PC-3 (cell line): Measurements from ENCODE around the gene EPB41L3. TPM values are rescaled to one million over a fixed set of nuclear protein-coding genes. Genes with fewer than 3 reads are reported as not detected.

ENCODE experiments used
- ATAC-seq: fragments of 200-7000 bp; cut with Tn5 transposase; 2 replicates; pipeline ENCODE4 v1.9.1; 2020; ENCODE audit warnings: mild to moderate bottlenecking, moderate library complexity
- BruUV-seq: library from RNA; stranded (reverse); fragments of 400-500 nt; replicated peaks from 2 replicates; lab custom pipeline; 2021; lab: Mats Ljungman, UMichigan
- CTCF ChIA-PET: fragments of 300-600 bp; sonication (Branson Sonifier 250); formaldehyde crosslinking; loops from one replicate; lab custom pipeline; 2022; ENCODE audit warnings: antibody characterized with exemption; lab: Charles Lee
- POLR2A ChIA-PET: fragments of 300-600 bp; sonication (Branson Sonifier 250); formaldehyde crosslinking; loops from one replicate; lab custom pipeline; 2022; ENCODE audit warnings: antibody characterized with exemption; ENCODE audit not compliant: unreplicated experiment; lab: Charles Lee
- DNase-seq: peaks from one replicate; pipeline ENCODE4 v3.0.0-alpha.2; 2015
- H2AFZ ChIP-seq: fragments of 300-600 bp; sonication (generic); 2 replicates; pipeline ENCODE4 v1.6.0; 2016; ENCODE audit warnings: antibody characterized with exemption, low read length
- H3F3A ChIP-seq: fragments of 300-600 bp; sonication (generic); one replicate; pipeline ENCODE4 v1.6.0; 2017; ENCODE audit warnings: antibody characterized with exemption, low read length, control low read depth, mild to moderate bottlenecking; ENCODE audit not compliant: unreplicated experiment
- H3K27ac ChIP-seq: fragments of 300-600 bp; sonication (generic); 2 replicates; pipeline ENCODE4 v1.5.1; 2016; ENCODE audit warnings: mild to moderate bottlenecking, low read length
- H3K27me3 ChIP-seq: fragments of 300-600 bp; sonication (generic); 2 replicates; pipeline ENCODE4 v1.6.1; 2016; ENCODE audit warnings: low read length, mixed read lengths
- H3K36me3 ChIP-seq: fragments of 300-600 bp; sonication (generic); 2 replicates; pipeline ENCODE4 v1.6.1; 2016; ENCODE audit warnings: low read depth, mixed run types, low read length, mixed read lengths
- H3K4me1 ChIP-seq: fragments of 300-600 bp; sonication (generic); 2 replicates; pipeline ENCODE4 v1.5.1; 2016; ENCODE audit warnings: low read length; ENCODE audit not compliant: insufficient read depth
- H3K4me2 ChIP-seq: fragments of 300-600 bp; sonication (generic); 2 replicates; pipeline ENCODE4 v1.6.0; 2016; ENCODE audit warnings: low read length
- H3K4me3 ChIP-seq: fragments of 300-600 bp; sonication (generic); 2 replicates; pipeline ENCODE4 v1.5.1; 2016; ENCODE audit warnings: mild to moderate bottlenecking, low read length, mixed read lengths
- H3K79me2 ChIP-seq: fragments of 300-600 bp; sonication (generic); 2 replicates; pipeline ENCODE4 v1.6.1; 2017; ENCODE audit warnings: low read length, mixed read lengths
- H3K9ac ChIP-seq: fragments of 300-600 bp; sonication (generic); 2 replicates; pipeline ENCODE4 v1.6.0; 2016; ENCODE audit warnings: mild to moderate bottlenecking, low read length
- H3K9me2 ChIP-seq: fragments of 300-600 bp; sonication (generic); replicated peaks from 2 replicates; pipeline ENCODE4 v1.6.1; 2016; ENCODE audit warnings: mixed run types, low read length, mixed read lengths
- H3K9me3 ChIP-seq: fragments of 300-600 bp; sonication (generic); 2 replicates; pipeline ENCODE4 v1.6.1; 2016; ENCODE audit warnings: low read length, mixed read lengths
- H4K20me1 ChIP-seq: fragments of 300-600 bp; sonication (generic); 2 replicates; pipeline ENCODE4 v1.6.1; 2016; ENCODE audit warnings: low read length, mixed read lengths
- CTCF ChIP-seq: fragments of 300-600 bp; sonication (generic); conservative IDR thresholded peaks from 2 replicates; pipeline ENCODE4 v1.5.1; 2017; ENCODE audit warnings: antibody characterized with exemption, low read depth, mild to moderate bottlenecking, low read length
- EZH2 ChIP-seq: fragments of 300-600 bp; sonication (generic); IDR thresholded peaks from one replicate; pipeline ENCODE4 v1.6.1; 2017; ENCODE audit warnings: antibody characterized with exemption, mild to moderate bottlenecking, low read length; ENCODE audit not compliant: unreplicated experiment
- EZH2phosphoT487 ChIP-seq: fragments of 300-600 bp; sonication (generic); IDR thresholded peaks from 2 replicates; pipeline ENCODE4 v1.6.1; 2018; ENCODE audit warnings: mild to moderate bottlenecking, antibody characterized with exemption, low read length, borderline replicate concordance
- intact Hi-C: fragments of 100-400 bp; cut with micrococcal nuclease; formaldehyde crosslinking; loops from 2 replicates; pipeline ENCODE4 v1.9.0; 2023
- total RNA-seq: library from RNA; depleted of rRNA; stranded (reverse); fragments of >200 nt; gene quantifications from 2 replicates; pipeline ENCODE4 v1.2.3, GENCODE V29; 2014

Gene EPB41L3
- total RNA-seq, 1 experiment from 2014 or later = 39.5 TPM

DNA sequence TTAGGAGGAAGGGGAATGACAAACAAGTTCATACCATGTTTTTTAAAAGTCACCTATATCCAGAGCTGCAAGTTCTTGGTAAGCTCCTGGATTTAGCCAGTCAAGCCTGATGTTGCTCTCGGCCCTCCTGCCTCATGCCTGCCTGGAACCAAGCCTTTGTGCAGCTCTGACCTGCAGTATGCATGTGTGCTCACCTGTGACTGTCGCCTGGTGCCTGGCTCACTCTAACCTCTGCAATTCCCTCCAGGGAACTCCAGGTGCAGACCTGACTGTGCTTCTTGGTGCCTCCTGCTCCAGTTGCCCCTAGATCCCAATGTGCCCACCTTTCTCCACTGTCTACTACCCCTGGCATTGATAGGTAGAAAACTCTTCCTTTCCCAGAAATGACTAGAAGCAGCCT is 163.2 kb downstream of the EPB41L3 start:
- Histone ChIP-seq H3K9me3 (0 out of 2 replicates have a peak, but pooled peaks cover 9% of the 10 kb centered on the region), H3K36me3 (no peaks in the 10 kb centered on the region), H3K9ac (no peak overlapping the region), H3K4me1 (no peaks in the 10 kb centered on the region), H3K27ac (no peak overlapping the region), H3K4me3 (no peak overlapping the region), H3K4me2 (no peak overlapping the region), H3K27me3 (no peaks in the 10 kb centered on the region), H4K20me1 (no peaks in the 10 kb centered on the region), H3F3A (no peaks in the 10 kb centered on the region), H2AFZ (no peak overlapping the region), H3K79me2 (no peaks in the 10 kb centered on the region), H3K9me2 (no peaks in the 10 kb centered on the region)
- CTCF ChIA-PET = no interaction called here
- no peak for ATAC-seq
- POLR2A ChIA-PET = no interaction called here
- intact Hi-C loops = no loop called here
- TF ChIP-seq EZH2 (no peak), CTCF (no peak), EZH2phosphoT487 (no peak)
- DNase-seq = no peak
- no TSS peak for BruUV-seq

DNA sequence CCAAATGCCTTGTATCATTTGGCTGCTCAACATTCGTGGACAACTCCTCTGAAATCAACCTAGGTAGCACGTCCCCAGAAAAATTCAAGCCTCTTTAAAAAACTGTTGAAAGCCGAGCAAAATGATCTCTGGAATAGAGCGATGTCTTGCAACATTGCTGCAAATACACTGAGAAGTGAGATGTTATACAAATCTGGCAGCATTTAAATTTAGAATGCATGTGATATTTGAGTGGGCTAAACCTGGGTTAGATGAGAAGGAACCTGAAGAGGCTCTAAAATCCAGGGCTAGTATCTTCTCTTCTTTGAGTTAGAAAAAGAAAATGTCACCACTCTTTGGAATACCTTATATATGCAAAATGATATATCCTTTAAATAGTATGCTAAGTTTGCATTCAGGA is 166.8 kb downstream of the EPB41L3 start:
- Histone ChIP-seq H3F3A (no peaks in the 10 kb centered on the region), H3K9ac (no peak overlapping the region), H3K4me1 (no peaks in the 10 kb centered on the region), H3K4me2 (no peak overlapping the region), H3K27me3 (no peaks in the 10 kb centered on the region), H3K9me3 (0 out of 2 replicates have a peak, but pooled peaks cover 9% of the 10 kb centered on the region), H3K79me2 (no peaks in the 10 kb centered on the region), H3K4me3 (no peak overlapping the region), H3K36me3 (no peaks in the 10 kb centered on the region), H2AFZ (no peak overlapping the region), H3K27ac (no peak overlapping the region), H4K20me1 (no peaks in the 10 kb centered on the region), H3K9me2 (no peaks in the 10 kb centered on the region)
- no TSS peak for BruUV-seq
- POLR2A ChIA-PET = no interaction called here
- CTCF ChIA-PET = no interaction called here
- no peak for DNase-seq
- intact Hi-C loops = no loop called here
- TF ChIP-seq EZH2 (no peak), EZH2phosphoT487 (no peak), CTCF (no peak)
- ATAC-seq = no peak

DNA sequence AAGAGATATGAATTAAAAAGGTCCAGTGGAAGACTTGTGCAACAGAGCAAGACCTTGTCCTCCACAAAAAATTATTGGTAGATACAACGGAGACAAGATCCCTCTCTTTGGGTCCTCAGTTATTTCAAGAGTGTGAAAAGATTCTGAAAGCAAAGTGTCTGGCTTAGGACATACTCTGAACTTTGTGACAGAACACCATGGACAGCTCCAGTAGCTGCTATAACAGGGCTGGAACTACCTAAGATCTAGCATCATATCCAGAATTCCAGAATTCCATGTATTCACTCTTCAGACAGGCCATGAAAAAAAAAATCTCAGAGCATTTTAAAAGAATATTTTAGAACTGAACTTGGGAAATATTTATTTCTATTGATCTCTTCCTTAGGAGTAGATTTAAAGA is 173.5 kb downstream of the EPB41L3 start:
- Histone ChIP-seq H3K9me3 (no peaks in the 10 kb centered on the region), H3K27me3 (peaks cover 2% of the 10 kb centered on the region; the same call in 1 of the 2 replicates), H3K27ac (no peak overlapping the region), H4K20me1 (no peaks in the 10 kb centered on the region), H3K4me2 (no peak overlapping the region), H3K9ac (no peak overlapping the region), H3F3A (no peaks in the 10 kb centered on the region), H3K9me2 (no peaks in the 10 kb centered on the region), H3K36me3 (no peaks in the 10 kb centered on the region), H3K4me3 (no peak overlapping the region), H2AFZ (no peak overlapping the region), H3K4me1 (no peaks in the 10 kb centered on the region), H3K79me2 (no peaks in the 10 kb centered on the region)
- DNase-seq (no peak), ATAC-seq (no peak)
- POLR2A ChIA-PET = no interaction called here
- no TSS peak for BruUV-seq
- intact Hi-C loops = no loop called here
- TF ChIP-seq EZH2 (no peak), EZH2phosphoT487 (no peak), CTCF (no peak)
- CTCF ChIA-PET = no interaction called here
